Activated CD4-positive, alpha-beta T cell treated with anti-CD3 and anti-CD28 coated beads for 4 hours (primary cell): ENCODE results near the gene MTMR6.

ENCODE experiments used
- DNase-seq, 2 donors: peaks; one replicate each; pipeline ENCODE4 v3.0.0-alpha.2; 2020

Gene MTMR6

GRCh38 chr13:25268561-25268960 lies 18.7 kb downstream of the MTMR6 start:
- no peak for DNase-seq

- no peak for DNase-seq
These were observed 19.6 kb downstream of the MTMR6 start for GRCh38 chr13:25267715-25268114.

DNA sequence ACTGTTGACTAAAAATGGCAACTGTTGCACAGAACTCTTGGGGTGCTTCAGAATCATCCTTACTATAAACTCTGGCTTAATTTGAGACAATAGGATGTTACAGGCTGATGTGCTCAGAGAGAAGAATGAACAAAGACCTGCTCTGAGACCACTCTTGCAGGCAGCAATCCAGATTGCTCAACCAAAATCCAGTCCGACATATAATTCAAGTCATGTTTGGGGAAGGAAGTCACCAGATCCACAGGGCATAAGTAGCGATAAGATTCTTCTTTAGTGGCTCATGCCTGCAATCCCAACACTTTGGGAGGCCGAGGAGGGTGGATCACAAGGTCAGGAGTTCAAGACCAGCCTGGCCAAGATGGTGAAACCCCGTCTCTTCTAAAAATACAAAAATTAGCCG lies 20.6 kb downstream of the MTMR6 start:
- DNase-seq = no peak

DNA sequence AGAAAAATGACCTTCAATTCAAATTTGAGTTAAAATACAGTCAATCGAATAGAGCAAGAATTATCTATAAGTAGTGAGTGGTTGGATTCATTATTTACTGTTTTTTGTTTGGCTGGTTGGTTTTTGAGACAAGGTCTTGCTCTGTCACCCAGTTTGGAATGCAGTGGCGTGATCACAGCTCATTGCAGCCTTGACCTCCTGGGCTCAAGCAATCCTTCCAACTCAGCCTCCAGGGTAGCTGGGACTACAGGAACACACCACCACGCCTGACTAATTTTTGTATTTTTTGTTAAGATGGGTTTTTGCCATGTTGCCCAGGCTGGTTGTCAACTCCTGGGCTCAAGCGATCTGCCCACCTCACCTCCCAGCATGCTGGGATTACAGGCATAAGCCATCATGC lies 25.0 kb downstream of the MTMR6 start:
- DNase-seq = no peak

GRCh38 chr13:25253702-25254101 lies 33.6 kb downstream of the MTMR6 start:
- no peak for DNase-seq

DNA sequence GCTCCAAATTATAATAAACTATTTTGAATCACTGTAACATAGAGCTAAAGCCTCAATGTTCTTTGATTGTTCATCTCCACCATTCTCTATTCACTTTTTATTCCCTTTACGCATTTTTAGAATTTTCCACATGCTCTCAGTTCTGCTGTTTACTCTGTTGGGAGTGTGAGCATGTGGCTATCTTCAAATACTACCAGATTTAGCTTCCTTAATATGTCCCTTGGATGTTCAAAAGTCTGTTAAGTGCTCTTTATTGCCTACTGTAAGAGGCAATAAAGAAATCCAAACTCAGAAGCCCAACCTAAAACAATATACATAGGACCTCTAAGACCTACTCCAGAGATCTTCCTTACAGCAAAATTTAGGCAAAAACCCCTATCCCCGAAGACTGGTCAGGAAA lies 34.5 kb downstream of the MTMR6 start:
- no peak for DNase-seq

- no peak for DNase-seq
These were observed 35.1 kb downstream of the MTMR6 start for GRCh38 chr13:25252225-25252624.

GRCh38 chr13:25249001-25249543 lies 38.2 kb downstream of the MTMR6 start:
- no peak for DNase-seq

DNA sequence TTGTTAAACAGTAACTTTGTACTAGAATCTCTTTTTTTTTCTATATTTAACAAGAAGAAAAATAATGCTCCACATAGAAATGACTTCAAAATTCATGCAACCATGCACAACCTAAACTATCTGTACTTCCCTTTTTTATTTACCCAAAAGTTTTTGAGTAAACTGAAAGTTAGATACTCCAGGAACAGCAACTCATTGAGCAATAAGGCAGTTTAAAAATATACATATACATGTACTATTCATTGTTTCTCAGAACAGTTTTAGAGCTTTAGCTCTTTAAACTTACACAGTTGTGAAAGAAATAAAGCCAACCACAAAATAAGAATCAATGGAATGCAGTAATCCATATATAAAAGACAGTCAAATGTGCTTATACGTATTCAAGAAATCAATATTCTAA lies 39.2 kb downstream of the MTMR6 start:
- no peak for DNase-seq

GRCh38 chr13:25247360-25247759 lies 39.9 kb downstream of the MTMR6 start:
- no peak for DNase-seq

- DNase-seq = no peak
These were observed 43.2 kb downstream of the MTMR6 start for GRCh38 chr13:25244123-25244522.

DNA sequence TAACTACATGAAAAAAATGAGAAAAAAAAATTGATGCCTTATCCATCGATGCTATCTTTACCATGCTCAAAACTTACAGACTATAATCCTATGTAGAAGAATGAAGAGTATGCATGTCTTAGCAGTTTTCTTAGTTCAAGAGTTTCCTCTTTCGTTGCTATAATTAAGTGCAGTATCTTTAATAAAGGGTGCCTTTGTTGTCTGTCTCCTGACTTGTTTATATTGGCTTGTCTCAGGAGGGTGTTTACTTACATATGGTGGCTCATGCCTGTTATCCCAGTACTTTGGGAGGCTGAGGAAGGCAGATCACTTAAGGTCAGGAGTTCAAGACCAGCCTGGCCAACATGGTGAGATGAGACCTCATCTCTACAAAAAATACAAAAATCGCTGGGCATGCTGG lies 44.3 kb downstream of the MTMR6 start:
- no peak for DNase-seq

GRCh38 chr13:25241007-25241406 lies 46.3 kb downstream of the MTMR6 start:
- no peak for DNase-seq

- DNase-seq = no peak
These were observed 50.2 kb downstream of the MTMR6 start for GRCh38 chr13:25237083-25237482.

DNA sequence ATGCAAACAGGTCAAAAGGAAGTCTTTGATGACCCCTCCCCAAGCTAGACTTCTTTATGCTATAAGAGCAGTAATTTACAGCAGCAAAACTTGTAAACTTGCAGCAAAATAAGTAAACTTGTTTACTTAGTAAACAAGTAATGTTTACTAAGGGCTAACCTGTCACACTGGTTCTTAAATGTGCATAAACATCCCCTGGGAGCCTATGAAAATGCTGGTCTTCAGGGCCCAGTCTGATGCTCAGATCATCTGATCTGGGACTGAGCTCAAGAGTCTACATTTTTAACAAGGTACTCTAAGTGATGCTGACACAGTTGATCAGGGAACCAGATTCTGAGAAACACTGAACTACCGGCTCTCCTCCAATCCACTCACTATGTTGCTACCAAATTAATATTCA lies 53.4 kb downstream of the MTMR6 start:
- no peak for DNase-seq

DNA sequence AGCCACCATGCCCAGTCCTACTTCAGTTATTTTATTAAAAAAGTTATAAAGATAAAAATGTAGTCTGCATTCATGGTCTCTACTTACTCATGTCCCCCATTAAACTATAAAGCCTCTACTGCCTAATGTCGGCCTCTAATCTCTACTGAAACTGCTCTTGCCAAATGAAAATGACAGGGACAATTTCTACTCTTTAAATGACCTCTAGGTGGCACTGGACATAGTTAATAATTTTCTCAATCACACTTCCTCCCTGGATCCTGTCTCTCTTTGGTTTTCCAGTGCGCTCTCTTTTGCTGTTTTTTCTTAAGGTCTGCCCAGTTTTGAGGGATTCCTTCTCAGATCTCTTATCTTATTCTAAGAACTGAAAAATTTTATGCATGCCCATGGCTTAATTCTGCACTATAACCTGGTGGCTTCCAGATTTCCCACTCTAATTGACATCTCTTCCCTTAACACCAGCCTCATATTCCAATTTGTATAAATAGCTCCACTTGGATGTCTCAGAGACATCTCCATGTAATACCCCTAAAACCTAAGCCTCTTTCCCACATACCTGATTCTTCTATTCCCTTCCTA lies 54.3 kb downstream of the MTMR6 start:
- no peak for DNase-seq

DNA sequence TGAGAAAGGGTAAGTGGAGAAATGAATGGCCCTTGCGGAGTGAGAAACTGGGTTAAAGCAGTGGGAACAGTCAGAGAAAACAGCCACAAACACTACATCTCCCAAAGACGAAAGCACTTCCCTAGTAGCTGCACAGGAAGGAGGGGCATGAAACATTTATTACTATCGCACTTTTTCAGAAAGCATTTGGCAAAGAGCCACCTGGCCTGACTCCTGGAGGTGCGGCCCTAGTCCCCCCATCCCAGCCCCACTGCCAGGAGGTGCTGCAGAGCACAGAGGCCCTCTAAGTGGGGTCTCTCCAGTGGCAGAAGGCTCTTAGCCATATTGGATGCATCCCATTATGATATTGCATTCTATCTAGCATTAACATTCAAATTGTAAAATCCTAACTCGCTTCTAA lies 55.8 kb downstream of the MTMR6 start:
- no peak for DNase-seq

DNA sequence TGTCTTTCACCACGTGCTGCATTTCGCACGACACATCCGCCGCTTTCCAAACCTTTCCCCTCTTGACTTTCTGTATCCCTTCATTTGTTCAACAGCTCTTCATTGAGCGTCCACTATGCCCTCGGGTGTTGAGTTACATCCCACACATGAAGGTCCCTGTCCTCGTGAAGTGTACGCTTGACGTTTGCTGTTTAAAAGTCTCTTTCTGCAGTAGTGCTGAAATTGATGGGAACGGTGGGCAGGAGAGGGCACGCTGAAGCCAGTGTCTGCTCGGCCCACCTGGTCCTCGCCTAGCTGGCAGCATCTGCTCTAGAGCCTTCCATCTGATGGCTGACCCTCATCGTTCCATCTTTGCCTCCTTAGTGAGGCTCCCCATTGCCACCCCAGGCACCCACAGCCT lies 59.6 kb downstream of the MTMR6 start:
- DNase-seq = no peak

DNA sequence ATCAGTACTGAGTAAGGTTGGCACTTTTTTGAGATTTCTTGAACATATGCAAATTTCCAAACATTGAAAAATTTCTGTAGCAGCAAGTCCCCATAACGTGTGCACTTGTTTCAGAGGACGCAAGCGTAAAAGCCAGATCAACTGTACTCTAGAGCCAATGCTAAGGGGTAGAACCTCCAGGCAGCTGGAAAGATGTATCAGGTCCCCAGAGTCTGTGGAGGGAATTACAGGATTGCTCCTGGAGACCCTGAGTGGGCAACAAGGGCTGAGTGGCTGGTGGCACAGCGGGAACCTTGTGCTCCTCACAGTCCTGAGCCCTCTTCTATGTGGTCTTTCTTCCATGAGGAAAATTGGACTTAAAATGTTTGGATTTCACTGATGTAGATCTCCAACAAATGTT lies 61.3 kb downstream of the MTMR6 start:
- DNase-seq = no peak

DNA sequence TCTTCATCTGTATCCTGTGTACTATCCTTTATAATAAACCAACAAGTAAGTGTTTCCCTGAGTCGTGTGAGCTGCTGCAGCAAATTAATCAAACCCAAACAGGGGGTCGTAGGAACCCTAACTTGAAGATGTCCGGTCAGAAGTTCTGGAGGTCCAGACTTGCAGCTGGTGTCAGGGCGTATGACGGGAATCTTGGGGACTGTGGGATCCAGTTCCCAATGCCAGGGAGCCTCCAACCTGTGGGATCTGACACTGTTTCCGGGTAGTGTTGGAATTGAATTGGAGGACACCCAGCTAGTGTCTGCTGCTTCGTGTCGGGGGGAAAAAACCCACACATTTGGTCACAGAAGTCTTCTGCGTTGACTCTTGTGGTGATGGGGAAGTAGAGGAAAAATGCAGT lies 63.1 kb downstream of the MTMR6 start:
- no peak for DNase-seq

GRCh38 chr13:25222740-25223139 lies 64.5 kb downstream of the MTMR6 start:
- no peak for DNase-seq

DNA sequence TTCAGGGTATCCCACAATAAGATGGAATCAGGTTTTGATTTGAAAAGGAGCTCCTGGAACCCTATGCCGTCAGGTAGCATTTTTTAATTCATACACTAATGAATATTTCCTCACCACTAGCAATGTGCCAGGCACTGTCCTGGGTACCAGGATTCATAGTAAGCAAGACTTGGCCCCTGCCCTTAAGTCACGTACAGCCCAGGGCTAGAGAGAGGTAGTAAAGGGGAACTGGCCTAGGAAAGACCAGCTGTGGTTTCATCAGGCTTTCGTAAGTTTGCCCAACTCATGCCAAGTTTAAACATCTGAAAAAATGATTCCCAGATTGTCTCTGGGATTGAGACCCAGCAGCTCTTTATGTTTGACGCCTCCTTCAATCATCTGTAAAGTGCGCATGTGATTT lies 69.3 kb downstream of the MTMR6 start:
- no peak for DNase-seq

GRCh38 chr13:25217023-25217885 lies 70.0 kb downstream of the MTMR6 start:
- no peak for DNase-seq

GRCh38 chr13:25215253-25215575 lies 72.1 kb downstream of the MTMR6 start:
- no peak for DNase-seq
